H9 (cell line): ENCODE results near the gene TDRKH. TPM values are rescaled to one million over a fixed set of nuclear protein-coding genes. Genes with fewer than 3 reads are reported as not detected.

Source experiments
- DNase-seq: peaks from one replicate; pipeline ENCODE4 v3.0.0-alpha.2; 2017
- H2AFZ ChIP-seq: one replicate; pipeline ENCODE4 v1.6.1; 2013; ENCODE audit warnings: mild to moderate bottlenecking, low read length, control low read depth, moderate library complexity
- H2AK5ac ChIP-seq: 2 replicates; pipeline ENCODE4 v1.6.1; 2013; ENCODE audit warnings: low read length, control low read depth, mixed read lengths; ENCODE audit not compliant: insufficient read length
- H2BK120ac ChIP-seq: one replicate; pipeline ENCODE4 v1.6.1; 2013; ENCODE audit warnings: low read depth, mild to moderate bottlenecking, low read length, control low read depth, inconsistent platforms; ENCODE audit not compliant: poor library complexity, severe bottlenecking
- H2BK12ac ChIP-seq: 2 replicates; pipeline ENCODE4 v1.6.1; 2013; ENCODE audit warnings: low read length, control low read depth, mixed read lengths, low read depth; ENCODE audit not compliant: insufficient read length
- H2BK15ac ChIP-seq: 2 replicates; pipeline ENCODE4 v1.6.1; 2013; ENCODE audit warnings: low read depth, low read length, control low read depth
- H2BK20ac ChIP-seq: one replicate; pipeline ENCODE4 v1.6.1; 2013; ENCODE audit warnings: low read depth, mild to moderate bottlenecking, low read length, control low read depth, inconsistent platforms; ENCODE audit not compliant: poor library complexity, severe bottlenecking
- H2BK5ac ChIP-seq: 2 replicates; pipeline ENCODE4 v1.6.1; 2013; ENCODE audit warnings: low read length, control low read depth, mixed read lengths; ENCODE audit not compliant: insufficient read length
- H3K14ac ChIP-seq: 2 replicates; pipeline ENCODE4 v1.6.1; 2013; ENCODE audit warnings: low read length, control low read depth; ENCODE audit not compliant: insufficient read depth
- H3K18ac ChIP-seq: 2 replicates; pipeline ENCODE4 v1.6.1; 2013; ENCODE audit warnings: low read depth, mild to moderate bottlenecking, mixed read lengths, low read length, control low read depth; ENCODE audit not compliant: insufficient read length
- H3K23ac ChIP-seq: 2 replicates; pipeline ENCODE4 v1.6.1; 2013; ENCODE audit warnings: low read length, control low read depth, mixed read lengths, low read depth; ENCODE audit not compliant: insufficient read length
- H3K23me2 ChIP-seq: 2 replicates; pipeline ENCODE4 v1.6.1; 2013; ENCODE audit warnings: low read depth, mild to moderate bottlenecking, mixed read lengths, low read length, control low read depth; ENCODE audit not compliant: insufficient read length, poor library complexity, severe bottlenecking
- H3K27ac ChIP-seq: 2 replicates; pipeline ENCODE4 v1.5.1; 2013; ENCODE audit warnings: low read length, control low read depth, mixed read lengths, low read depth; ENCODE audit not compliant: insufficient read length
- H3K27me3 ChIP-seq: 2 replicates; pipeline ENCODE4 v1.6.1; 2013; ENCODE audit warnings: low read length, control low read depth, inconsistent platforms; ENCODE audit not compliant: insufficient read depth
- H3K4ac ChIP-seq: 2 replicates; pipeline ENCODE4 v1.6.1; 2013; ENCODE audit warnings: low read depth, mild to moderate bottlenecking, control low read depth, inconsistent platforms, low read length, moderate library complexity
- H3K4me1 ChIP-seq: 2 replicates; pipeline ENCODE4 v1.6.1; 2013; ENCODE audit warnings: low read length, control low read depth, inconsistent platforms; ENCODE audit not compliant: insufficient read depth
- H3K4me2 ChIP-seq: 2 replicates; pipeline ENCODE4 v1.6.1; 2013; ENCODE audit warnings: low read length, control low read depth, mixed read lengths; ENCODE audit not compliant: insufficient read length, insufficient read depth
- H3K56ac ChIP-seq: 2 replicates; pipeline ENCODE4 v1.6.1; 2013; ENCODE audit warnings: low read depth, mild to moderate bottlenecking, mixed read lengths, low read length, control low read depth; ENCODE audit not compliant: insufficient read length
- H3K79me1 ChIP-seq: 2 replicates; pipeline ENCODE4 v1.6.1; 2013; ENCODE audit warnings: low read depth, mild to moderate bottlenecking, moderate library complexity, low read length, control low read depth, inconsistent platforms; ENCODE audit not compliant: insufficient read depth, poor library complexity, severe bottlenecking
- H3K79me2 ChIP-seq: 2 replicates; pipeline ENCODE4 v1.6.1; 2013; ENCODE audit warnings: low read length, control low read depth, inconsistent platforms; ENCODE audit not compliant: insufficient read depth
- H3K9ac ChIP-seq: 2 replicates; pipeline ENCODE4 v1.6.1; 2013; ENCODE audit warnings: low read length, control low read depth, mixed read lengths; ENCODE audit not compliant: insufficient read length; ENCODE audit errors: extremely low read depth
- H3K9me3 ChIP-seq: one replicate; pipeline ENCODE4 v1.6.1; 2013; ENCODE audit warnings: low read depth, low read length, inconsistent platforms; ENCODE audit not compliant: control insufficient read depth
- H3T11ph ChIP-seq: one replicate; pipeline ENCODE4 v1.6.1; 2013; ENCODE audit warnings: mild to moderate bottlenecking, low read length, control low read depth, inconsistent platforms
- H4K20me1 ChIP-seq: one replicate; pipeline ENCODE4 v1.6.1; 2013; ENCODE audit not compliant: control insufficient read depth, insufficient read length, insufficient read depth
- H4K5ac ChIP-seq: 2 replicates; pipeline ENCODE4 v1.6.1; 2013; ENCODE audit warnings: low read depth, mild to moderate bottlenecking, mixed read lengths, low read length, control low read depth; ENCODE audit not compliant: insufficient read length
- H4K8ac ChIP-seq: replicated peaks from 2 replicates; pipeline ENCODE4 v1.6.1; 2013; ENCODE audit warnings: low read length, control low read depth, mixed read lengths, low read depth; ENCODE audit not compliant: insufficient read length
- H4K91ac ChIP-seq: 2 replicates; pipeline ENCODE4 v1.6.1; 2013; ENCODE audit warnings: low read depth, mild to moderate bottlenecking, moderate library complexity, mixed read lengths, low read length, control low read depth; ENCODE audit not compliant: insufficient read length
- H3K27ac Mint-ChIP-seq, 3 experiments: 2 replicates in 2 of 3; 3 replicates in 1 of 3; pipeline ENCODE4 v1.8.0; 2020 to 2021; ENCODE audit warnings: mixed read lengths in 3 of 3, mild to moderate bottlenecking in 1 of 3, moderate library complexity in 1 of 3
- H3K27me3 Mint-ChIP-seq: 2 replicates; pipeline ENCODE4 v1.8.0; 2021; ENCODE audit warnings: low read depth, mild to moderate bottlenecking, moderate library complexity, mixed read lengths
- H3K36me3 Mint-ChIP-seq, 3 experiments: 2 replicates in 2 of 3; 3 replicates in 1 of 3; pipeline ENCODE4 v1.8.0; 2020 to 2021; ENCODE audit warnings: low read depth in 3 of 3, mixed read lengths in 3 of 3; ENCODE audit not compliant: insufficient read depth in 1 of 3
- H3K4me1 Mint-ChIP-seq, 2 experiments: 2 replicates each; pipeline ENCODE4 v1.8.0; 2020; ENCODE audit warnings: mixed read lengths in 2 of 2
- H3K4me3 Mint-ChIP-seq, 2 experiments: 2 replicates in 1 of 2; 3 replicates in 1 of 2; pipeline ENCODE4 v1.8.0; 2020 to 2021; ENCODE audit warnings: mild to moderate bottlenecking in 2 of 2, mixed read lengths in 2 of 2, moderate library complexity in 1 of 2
- H3K9me3 Mint-ChIP-seq, 2 experiments: 2 replicates in 1 of 2; 3 replicates in 1 of 2; pipeline ENCODE4 v1.8.0; 2020; ENCODE audit warnings: mild to moderate bottlenecking in 2 of 2, mixed read lengths in 2 of 2, moderate library complexity in 1 of 2
- WGBS: extraction: QIAGEN DNeasy Blood & Tissue Kit; methylation state at CpG from one replicate; pipeline ENCODE4 v1.1.7; 2013; ENCODE audit warnings: missing lambda C conversion rate, low lambda C conversion rate, mixed read lengths; ENCODE audit not compliant: insufficient read length; ENCODE audit errors: extremely low coverage; 5-methylcytosine and 5-hydroxymethylcytosine counted together
- total RNA-seq: library from RNA; stranded (reverse); gene quantifications from 2 replicates; pipeline ENCODE4 v1.2.1, GENCODE V29; 2021
- TF ChIP-seq, protein P1 (sequence below): fragments of 200-600 bp; sonication (generic); conservative IDR thresholded peaks from 3 replicates; pipeline ENCODE4 v1.8.0; 2021; ENCODE audit warnings: antibody characterized with exemption, mild to moderate bottlenecking

Gene TDRKH
- total RNA-seq, 1 experiment from 2014 or later: 24.0 TPM

DNA sequence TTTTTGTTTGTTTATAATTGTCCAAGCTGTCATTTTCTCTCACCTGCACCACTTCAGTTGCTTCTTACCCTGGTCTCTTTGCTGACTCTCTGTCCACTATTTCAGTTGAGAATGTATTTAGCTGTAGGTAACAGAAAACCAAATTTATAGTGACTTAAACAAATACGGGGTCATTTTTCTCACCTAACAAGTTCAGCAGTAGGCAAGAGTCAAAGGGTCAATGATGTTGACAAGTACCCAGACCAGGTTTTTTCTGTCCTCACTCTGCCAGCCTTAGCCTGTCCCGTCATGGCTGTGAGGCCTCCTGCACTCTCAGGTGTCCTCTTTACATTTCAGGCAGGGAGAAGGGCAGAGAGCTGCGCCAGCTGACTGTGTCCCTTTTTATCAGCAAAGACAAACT, 57.2 kb downstream of the TDRKH start:
- peaks cover 3% of the 10 kb centered on the region for H3K23me2 ChIP-seq
- H3K18ac ChIP-seq: no peak overlapping the region
- no peak overlapping the region for H2BK5ac ChIP-seq
- Mint-ChIP-seq H3K4me3 (no peak overlapping the region), H3K27me3 (peaks cover 8% of the 10 kb centered on the region), H3K27ac (no peak overlapping the region), H3K36me3 (peaks cover 4 to 18% (median 15%) of the 10 kb centered on the region in 3 experiments; a peak in 5 of 7 replicates), H3K4me1 (peaks cover 18 to 19% of the 10 kb centered on the region in 2 experiments), H3K9me3 (peaks cover 13 to 19% of the 10 kb centered on the region in 2 experiments)
- no peak overlapping the region for H2BK120ac ChIP-seq
- H2AFZ ChIP-seq: no peak overlapping the region
- H4K91ac ChIP-seq: no peak overlapping the region
- no peaks in the 10 kb centered on the region for H4K20me1 ChIP-seq
- H4K5ac ChIP-seq: no peak overlapping the region
- H3K9ac ChIP-seq: no peak overlapping the region
- no peak overlapping the region for H3K4ac ChIP-seq
- peaks cover 5% of the 10 kb centered on the region; the same call in 1 of the 2 replicates for H3K4me1 ChIP-seq
- no peak overlapping the region for H3K23ac ChIP-seq
- TF ChIP-seq, protein P1, sequence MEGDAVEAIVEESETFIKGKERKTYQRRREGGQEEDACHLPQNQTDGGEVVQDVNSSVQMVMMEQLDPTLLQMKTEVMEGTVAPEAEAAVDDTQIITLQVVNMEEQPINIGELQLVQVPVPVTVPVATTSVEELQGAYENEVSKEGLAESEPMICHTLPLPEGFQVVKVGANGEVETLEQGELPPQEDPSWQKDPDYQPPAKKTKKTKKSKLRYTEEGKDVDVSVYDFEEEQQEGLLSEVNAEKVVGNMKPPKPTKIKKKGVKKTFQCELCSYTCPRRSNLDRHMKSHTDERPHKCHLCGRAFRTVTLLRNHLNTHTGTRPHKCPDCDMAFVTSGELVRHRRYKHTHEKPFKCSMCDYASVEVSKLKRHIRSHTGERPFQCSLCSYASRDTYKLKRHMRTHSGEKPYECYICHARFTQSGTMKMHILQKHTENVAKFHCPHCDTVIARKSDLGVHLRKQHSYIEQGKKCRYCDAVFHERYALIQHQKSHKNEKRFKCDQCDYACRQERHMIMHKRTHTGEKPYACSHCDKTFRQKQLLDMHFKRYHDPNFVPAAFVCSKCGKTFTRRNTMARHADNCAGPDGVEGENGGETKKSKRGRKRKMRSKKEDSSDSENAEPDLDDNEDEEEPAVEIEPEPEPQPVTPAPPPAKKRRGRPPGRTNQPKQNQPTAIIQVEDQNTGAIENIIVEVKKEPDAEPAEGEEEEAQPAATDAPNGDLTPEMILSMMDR: no peak
- no peaks in the 10 kb centered on the region; the same call in 1 of the 2 replicates for H3K27me3 ChIP-seq
- no peak overlapping the region for H2BK20ac ChIP-seq
- peaks cover 14% of the 10 kb centered on the region for H3K9me3 ChIP-seq
- no peak overlapping the region for H3K14ac ChIP-seq
- no peaks in the 10 kb centered on the region for H3K79me1 ChIP-seq
- H4K8ac ChIP-seq: no peak overlapping the region
- H3K56ac ChIP-seq: no peak overlapping the region
- DNase-seq: no peak
- H2BK12ac ChIP-seq: no peak overlapping the region
- no peak overlapping the region for H3K4me2 ChIP-seq
- H3T11ph ChIP-seq: no peak overlapping the region
- WGBS: no CpG with 5 or more reads among the region's 3 CpGs
- H3K79me2 ChIP-seq: no peaks in the 10 kb centered on the region
- no peak overlapping the region for H2BK15ac ChIP-seq
- no peak overlapping the region for H3K27ac ChIP-seq
- no peak overlapping the region for H2AK5ac ChIP-seq
